Measurements from ENCODE around the gene ATP8A1.
"Not testable (repeated sequence)": the region's sequence is repeated elsewhere in the genome, so short reads cannot be mapped to it uniquely, and the experiment has no call there.

ATP8A1 gene

DNA sequence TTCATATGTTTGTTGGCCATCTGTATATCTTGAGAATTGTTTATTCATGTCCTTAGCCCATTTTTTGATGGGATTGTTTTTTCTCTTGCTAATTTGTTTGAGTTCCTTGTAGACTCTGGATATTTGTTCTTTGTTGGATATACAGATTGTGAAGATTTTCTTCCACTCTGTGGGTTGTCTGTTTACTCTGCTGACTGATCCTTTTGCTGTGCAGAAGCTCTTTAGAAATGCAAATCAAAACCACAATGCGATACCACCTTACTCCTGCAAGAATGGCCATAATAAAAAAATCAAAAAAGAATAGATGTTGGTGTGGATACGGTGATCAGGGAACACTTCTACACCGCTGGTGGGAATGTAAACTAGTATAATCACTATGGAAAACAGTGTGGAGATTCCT, 189.1 kb downstream of the ATP8A1 start:
- DNase-seq (ENCODE audit: low read depth), result not testable (repeated sequence)

DNA sequence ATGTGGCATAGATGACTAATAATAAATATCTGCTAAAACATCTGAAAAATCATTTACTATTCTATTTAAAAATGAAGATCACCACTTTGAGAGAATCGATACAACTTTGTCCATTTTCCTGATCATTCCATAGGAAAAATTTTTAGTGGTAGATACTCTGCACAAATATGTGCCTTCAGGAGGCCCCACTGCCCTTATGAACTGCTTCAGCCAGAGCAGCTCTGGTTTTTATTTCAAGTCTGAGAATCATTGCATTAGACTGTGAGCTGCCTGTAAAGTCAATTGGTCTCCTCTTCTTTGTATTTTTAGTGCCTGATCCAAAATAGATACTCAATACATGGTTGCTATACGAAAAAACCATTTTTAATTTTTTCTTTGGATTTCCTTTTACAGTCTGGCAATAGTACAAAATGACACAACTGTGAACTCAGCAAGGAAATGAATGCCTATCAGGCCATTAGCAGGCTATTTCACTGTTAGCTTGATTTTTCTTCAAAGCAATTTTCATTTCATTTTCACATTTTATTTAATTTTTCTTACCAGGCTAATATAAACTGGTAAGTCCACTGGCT, 190.5 kb downstream of the ATP8A1 start:
- DNase-seq (ENCODE audit: low read depth), result no peak

DNA sequence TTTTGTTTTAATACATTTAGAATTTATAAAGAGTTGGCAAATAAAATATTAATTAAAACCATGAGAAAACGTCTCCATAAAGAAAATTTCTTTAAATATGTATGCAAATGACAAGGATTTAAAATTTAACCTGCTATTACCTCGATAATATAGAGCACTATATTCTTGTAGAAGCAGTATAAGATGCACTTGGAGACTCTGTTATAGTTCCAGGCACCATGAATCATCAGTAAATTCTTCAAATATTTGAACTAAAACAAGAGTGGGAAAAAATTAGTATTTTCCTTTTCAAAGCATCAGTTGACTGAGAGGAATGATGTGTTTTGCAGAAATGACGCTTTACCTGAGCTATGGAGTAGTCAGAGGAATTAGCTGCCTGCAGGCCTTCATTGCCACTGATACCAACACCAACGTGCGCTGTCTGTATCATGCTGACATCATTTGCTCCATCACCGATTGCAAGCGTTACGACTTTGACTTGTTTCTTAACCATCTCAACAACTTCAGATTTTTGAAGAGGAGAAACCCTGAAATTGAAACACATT, 192.3 kb downstream of the ATP8A1 start:
- DNase-seq (ENCODE audit: low read depth), result no peak

DNA sequence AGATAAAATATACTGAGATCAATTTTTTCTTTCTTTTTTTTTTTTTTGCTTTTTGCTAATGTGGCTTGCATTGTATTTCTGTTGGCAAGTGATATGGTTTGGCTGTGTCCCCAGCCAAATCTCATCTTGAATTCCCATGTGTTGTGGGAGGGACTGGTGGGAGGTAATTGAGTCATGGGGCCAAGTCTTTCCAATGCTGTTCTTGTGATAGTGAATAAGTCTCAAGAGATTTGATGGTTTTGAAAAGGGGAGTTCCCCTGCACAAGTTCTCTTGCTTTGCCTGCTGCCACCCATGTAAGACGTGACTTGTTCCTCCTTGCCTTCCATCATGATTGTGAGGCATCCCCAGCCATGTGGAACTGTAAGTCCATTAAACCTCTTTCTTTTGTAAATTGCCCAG, 195.7 kb downstream of the ATP8A1 start:
- DNase-seq (ENCODE audit: low read depth), result not testable (repeated sequence)

DNA sequence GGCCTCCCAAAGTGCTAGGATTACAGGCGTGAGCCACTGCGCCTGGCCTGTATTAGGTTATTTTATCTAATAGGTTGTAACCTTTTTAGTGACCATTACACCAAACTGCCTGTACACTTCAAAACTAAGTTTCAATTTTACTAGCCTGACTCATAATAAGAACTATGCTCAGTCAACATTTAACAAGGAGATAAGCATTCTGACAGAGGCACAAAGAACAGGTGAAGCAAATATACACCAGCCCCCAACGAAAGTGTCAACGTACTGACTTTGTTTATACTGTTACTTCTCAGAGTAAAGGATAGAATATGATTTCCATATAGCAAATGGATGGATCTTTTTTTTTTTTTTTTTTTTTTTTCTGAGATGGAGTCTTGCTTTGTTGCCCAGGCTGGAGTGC, 196.9 kb downstream of the ATP8A1 start:
- DNase-seq (ENCODE audit: low read depth), result no peak

DNA sequence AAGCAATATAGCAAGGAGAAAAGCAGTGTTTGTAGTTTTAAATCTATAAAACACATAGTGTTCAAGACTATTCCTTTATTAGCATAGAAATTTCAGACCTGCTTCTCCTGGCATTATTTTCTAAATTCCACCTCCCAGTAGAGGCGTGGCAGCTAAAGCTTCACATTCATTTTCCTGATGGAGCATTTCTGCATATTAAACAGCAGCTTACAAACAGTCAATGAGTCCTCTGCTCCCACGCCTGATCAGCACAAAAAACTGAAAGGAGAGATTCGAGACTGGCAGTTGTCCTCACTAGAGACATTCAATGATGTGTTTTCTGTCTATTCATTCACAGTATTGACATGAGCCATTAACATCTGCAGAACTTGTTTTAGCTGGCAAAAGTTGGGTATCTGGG, 198.2 kb downstream of the ATP8A1 start:
- no peak for DNase-seq (ENCODE audit: low read depth)

DNA sequence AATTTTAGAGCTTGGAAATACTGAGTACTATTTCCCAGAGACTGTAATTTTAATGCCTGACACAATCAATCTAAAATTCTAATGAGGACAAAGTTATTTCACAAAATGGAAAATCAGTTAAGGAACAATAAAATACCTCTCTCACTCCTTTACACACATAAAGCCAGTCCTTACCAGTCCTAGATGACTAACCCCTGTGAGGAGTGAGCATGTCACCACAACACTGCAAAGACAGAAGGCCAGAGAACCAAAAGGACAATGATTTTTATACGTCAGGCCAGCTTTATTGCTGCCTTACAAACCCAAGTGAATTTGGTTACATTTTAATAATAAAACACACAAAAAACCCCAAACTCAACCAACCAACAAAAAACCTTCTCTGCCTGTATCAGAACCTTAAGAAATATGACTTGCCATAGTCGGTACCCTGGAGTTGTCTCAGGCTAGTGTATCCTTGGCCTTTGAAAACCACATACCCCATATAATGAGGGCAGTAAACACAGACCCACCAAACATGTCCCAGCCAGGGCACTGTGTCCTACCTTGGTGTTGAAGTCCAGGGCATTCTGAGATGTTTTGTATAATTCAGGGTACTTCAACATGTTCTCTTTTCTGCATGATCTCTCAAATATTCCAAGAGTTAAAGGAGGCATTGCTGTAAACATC, 202.0 kb downstream of the ATP8A1 start:
- no peak for DNase-seq (ENCODE audit: low read depth)

DNA sequence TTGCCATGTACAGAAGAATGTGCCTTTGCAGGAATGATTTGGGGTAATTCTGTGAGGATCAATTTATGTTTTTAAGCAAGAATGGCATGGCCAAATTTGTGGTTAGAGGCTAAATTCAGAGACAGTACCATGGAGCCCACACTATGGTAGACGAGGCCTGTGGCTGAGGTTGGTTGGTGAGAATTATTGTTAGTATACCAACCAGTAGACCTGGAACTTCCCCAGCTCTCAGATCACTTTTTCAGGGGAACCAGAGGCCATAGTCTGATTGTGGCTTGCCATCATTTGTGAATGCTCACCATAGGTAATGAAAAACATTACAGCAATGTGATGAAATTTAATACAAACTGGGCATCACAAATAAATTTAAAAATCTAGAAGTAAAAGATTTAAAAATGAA, 203.3 kb downstream of the ATP8A1 start:
- no peak for DNase-seq (ENCODE audit: low read depth)

DNA sequence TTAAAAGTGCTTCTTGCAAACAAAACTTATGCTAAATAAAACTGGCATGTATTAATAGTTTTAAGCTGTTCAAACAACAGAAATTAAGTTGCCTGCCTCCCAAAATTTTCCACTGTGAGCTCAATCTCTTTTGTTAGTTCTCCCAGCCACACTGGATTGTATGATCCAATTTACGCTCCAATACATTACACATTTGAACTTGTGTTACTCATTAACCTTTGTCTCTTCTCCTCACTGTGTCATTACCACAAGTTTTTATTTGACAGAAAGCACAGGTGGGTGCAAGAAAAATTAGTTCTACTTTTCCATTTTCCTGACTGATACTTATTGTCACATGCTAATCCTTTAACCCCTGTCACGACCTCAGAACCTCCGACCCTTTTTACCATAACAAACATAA, 204.1 kb downstream of the ATP8A1 start:
- no peak for DNase-seq (ENCODE audit: low read depth)

DNA sequence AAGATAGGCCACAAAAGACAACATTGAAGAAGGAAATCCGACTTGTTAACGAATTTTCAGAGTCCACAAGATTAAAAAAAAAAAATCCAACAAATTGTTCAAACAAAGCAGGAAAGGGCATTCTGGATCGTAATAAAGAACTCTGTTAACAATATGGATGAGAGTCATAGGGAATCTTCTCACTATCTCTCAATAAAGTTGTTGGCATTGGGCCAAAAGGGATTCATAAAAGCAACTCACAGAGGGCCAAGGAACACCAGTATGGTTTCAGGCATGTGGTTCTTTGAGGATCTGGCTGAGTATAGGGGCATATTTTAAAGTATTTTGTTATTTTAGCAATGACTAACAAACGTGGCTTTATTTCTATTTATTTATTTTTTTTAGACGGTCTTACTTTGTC, 210.1 kb downstream of the ATP8A1 start:
- DNase-seq (ENCODE audit: low read depth), result no peak

DNA sequence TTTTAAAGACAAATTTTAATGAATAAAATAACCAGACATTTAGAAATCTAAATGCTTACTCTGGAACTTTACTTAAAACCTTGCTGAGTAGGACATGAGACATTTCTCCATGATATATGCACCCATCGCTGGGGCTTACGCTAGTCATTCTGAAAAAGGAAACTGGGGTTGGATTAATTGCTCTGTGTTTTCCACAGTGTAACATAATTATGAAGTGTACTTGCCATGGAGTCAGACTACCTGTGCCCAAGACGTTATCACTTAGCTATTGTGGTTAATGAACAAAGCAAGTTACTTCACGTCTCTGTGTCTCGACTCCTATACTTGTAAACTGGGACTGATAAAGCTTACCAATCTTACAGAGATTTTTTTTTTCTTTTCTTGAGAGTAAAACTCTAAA, 211.9 kb downstream of the ATP8A1 start:
- no peak for DNase-seq (ENCODE audit: low read depth)

DNA sequence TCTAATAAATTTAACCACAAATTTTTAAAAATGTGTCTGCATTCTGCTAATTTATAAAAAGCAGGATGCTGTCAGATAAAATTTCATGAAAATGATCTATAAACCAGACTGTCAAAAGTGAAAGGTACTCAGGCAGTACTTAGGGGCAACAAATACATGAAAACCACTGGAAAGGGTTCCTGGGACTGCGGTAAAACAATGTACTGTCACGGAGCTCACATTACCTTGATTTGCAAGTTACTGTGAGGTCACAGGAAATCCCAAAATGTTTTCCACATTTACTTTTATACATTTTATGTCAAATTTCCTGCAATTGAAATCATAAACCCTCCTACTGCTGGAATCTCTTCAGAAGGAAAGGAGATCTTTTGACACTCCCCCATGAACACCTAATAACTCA, 214.3 kb downstream of the ATP8A1 start:
- DNase-seq (ENCODE audit: low read depth), result no peak

DNA sequence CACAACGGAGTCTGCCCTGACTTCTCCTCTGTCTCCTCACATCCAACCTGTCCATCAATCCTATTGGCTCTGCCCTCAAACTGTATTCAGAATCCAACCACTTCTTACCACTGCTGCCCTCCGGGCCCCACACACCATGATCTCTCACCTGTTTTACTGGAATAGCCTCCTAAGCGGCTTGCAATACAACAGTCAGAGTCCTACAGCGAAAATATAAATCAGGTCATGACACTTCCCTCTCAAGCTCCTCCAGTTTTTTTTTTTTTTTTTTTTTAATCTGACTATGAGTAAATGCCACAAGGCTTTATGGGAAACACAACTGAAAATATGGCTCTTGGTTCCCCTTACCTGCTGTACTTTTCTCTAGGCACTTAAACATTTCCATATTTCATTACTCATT, 216.8 kb downstream of the ATP8A1 start:
- DNase-seq (ENCODE audit: low read depth), result no peak

DNA sequence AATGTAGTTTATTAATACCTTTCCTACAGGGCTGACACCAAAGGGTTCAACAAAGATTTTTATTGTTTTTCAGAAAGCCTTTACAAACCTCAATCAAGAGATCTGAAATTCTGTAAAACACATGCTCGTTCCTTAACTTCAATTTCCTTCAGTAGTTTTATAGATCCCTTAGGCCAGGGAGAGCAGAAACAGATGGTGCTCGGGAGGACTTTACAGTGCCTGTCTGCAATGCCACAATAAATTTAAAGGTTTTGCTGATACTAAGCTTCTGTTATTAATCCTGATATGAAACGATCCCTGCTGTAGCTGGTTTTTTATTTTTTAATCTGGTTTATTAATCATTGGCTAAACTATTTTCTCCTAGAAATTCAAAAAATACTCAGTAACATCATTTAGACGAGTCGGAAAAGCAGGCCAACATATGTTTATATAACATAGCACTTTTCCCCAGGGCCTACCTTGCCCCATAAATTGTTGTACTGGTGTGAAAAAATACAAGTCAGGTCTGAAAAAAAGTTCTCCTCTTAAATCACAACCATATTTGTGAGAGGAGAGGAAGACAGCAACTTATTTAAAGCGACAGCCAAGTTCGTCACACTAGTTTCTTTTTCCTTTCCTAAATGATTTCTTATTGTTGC, 219.9 kb downstream of the ATP8A1 start:
- DNase-seq (ENCODE audit: low read depth), result no peak

DNA sequence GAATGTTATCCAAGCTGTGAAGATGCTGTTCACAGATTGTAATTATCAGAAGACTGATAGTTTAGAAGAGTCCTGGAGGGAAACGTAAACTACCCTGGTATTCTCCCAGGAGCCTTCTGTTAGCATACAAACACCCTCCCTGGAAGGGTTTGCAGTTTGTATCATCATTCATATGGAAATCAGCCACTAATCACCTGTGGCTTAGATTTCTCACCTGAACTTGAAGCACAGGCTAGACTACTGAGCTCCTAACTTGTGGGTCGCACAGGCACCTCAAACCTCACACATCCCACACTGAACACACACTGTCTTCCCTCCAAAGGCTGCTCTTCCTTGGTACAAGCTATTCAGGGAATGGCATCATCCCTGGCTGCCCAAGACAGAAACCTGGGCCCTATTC, 228.9 kb downstream of the ATP8A1 start:
- DNase-seq (ENCODE audit: low read depth), result no peak

DNA sequence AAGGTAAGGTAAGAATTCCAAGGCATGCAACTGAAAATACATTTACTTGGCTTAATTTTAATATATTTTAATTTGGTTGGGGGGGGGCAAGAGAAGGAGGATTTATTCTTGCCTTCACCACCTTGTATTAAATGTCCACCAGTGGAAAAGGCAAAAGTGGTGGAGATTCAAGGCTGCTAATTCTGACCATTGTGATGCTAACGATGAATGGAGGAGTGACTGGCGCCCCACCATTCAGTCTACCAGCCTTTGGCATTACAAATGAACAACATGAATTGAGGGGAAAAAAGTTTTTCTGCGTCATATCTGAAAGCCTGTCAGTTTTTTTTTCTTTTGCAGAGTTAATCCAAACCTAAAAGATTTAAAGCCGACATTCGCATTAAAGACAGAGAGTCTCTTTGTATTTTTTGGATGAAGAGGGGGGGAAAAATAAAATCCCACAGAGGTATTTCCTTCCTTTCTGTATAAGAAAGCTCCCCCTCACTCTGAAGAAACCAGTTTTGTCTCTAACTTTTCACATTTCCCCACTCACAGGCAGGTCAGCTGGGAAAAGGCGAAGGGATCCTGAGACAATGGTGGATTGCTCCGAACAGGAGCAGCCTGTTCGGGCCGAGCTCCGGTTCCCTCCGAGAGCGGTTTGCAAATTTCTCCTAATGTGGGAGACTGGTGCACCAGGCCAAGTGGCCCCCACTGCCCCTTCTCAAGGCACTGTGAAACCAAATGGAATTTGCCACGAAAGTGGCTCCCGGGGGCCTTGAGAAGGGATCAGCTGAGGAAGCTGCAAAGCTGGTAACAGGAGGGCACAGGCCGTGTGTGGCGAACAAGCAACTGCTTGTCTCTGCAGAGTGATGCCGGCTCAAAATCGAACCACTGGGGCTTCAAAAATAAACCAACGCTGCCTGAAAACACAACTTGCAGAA, 231.5 kb downstream of the ATP8A1 start:
- DNase-seq (ENCODE audit: low read depth), result no peak

DNA sequence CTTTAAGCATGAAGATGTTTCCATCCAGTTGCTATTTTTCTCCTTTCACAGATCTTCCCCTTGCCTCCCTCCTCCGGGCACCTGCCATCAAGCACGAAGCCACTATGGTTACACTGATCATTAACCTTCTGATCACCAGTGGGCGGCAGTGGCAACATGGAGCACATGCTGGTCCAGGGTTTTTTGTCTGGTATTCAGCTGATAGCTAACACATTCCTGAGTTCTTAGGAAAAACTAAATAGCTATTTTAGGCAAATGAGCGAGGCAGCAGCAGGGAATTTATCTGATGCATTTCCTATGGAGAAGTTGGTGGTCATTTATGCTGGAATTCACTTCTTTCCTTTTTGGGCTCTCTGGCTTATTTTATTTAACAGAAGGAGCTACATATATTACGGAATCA, 236.8 kb downstream of the ATP8A1 start:
- DNase-seq (ENCODE audit: low read depth), result no peak

DNA sequence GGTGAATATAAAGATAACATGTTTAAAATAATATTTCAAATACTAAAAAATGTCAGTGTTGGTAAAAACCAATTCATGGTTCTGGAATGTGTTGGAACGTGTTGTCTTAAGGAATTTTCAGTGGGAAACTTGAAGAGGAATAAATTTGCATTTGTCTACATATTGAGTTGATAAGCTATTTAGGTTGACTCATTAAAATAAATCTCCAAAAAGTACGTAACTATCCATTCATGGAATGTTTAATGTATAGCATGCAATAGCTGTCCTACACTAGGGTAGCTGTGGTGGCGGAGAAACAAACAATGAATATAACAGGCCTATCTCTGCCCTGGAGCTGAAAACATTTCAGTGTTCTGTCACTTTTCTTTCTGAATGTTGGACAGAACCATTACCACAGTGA, 239.4 kb downstream of the ATP8A1 start:
- DNase-seq (ENCODE audit: low read depth), result no peak

DNA sequence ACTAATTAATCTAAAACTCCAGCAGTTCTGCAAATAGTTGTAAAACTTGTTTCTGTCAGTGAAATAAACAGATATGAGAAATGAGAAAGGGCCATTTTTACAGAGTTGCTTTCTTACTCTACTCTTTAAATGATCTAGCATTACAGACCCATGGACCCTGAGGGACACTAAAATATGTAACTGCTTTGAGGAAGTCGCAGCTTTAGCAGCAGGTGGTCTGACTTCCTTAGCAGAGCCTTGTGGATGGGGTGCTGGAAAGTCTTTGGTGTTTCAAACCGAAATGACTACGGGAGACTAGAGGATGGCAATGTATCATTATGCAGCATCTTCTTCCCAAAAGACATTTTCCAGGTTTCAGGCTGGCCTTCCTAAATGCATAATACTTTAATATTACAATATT, 240.9 kb downstream of the ATP8A1 start:
- no peak for DNase-seq (ENCODE audit: low read depth)

DNA sequence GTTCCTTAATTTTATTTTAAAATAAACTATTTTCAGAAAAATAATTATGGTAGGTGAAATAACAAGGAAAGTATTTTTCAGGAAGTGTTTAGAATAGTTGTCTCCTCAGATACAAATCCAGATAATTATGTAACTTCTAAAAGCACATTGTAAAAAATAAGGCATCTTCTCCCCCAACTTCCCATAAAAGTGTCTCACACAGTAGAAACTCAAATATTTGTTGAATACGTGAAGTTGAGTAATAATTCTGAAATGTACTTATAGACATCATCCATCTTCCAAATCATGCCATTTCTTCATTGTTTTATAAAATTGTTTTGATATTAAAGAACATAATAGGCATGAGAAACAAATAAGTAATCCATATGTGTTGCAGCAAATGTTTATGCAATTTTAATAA, 241.6 kb downstream of the ATP8A1 start:
- no peak for DNase-seq (ENCODE audit: low read depth)

DNA sequence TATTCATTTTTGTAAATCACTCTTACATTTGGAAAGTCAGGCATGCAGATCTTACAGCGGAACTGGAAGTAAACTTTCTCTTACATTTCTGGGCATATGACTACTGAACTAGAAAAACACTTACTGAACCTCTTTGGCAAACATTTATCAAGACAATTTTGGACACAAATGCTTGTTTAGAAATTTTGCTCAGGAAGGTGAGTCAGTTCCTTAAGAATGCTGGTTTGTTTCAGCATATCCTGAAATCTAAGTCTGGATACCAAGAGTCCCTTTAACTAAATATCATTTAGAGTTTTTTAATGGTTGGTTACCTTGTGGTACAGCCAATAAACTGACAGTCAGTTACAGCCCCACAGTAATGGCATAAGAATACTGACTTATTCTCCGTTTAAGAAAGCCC, 244.7 kb downstream of the ATP8A1 start:
- peak; percentile 17 for DNase-seq (ENCODE audit: low read depth)

DNA sequence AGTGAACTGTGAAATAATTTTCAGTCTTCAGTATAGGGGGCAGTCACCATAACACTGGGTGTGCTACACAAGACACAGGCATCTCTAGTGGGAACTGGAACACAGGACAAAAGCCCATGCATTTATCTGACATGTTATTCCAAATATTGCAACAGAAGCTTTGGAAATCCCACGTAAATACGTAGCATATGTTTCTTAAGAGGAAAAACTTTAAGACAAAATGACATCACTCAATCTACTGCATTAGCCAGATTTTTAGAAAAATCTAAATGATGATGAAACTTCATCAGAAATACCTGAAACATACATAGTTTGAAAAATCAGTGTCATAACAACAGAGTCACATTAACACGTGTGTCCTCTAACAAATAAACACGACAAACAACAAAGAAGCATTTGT, 245.1 kb downstream of the ATP8A1 start:
- DNase-seq (ENCODE audit: low read depth), result no peak

DNA sequence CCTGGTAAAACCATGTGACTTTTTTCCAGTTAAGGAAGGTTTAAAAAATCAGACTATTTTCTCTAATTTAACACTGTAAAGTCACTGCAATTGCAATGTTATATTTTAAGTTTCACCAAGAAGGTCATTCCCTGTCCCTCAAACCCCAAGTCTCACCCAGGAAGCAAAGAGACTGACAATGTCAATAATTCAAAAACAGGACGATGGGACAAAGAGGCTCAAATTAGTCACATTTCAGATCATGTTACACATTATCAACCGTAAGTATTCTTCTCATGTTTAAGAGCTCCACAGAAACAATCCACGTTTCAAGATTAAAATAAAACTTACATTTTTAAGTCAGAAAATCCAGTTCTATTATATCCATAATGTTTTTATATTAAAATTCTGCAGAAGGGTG, 246.5 kb downstream of the ATP8A1 start:
- DNase-seq (ENCODE audit: low read depth), result no peak
